GM12872 (cell line): ENCODE data around the gene METTL1.

ENCODE experiments used
- CTCF ChIP-seq: IDR thresholded peaks from 3 replicates; pipeline ENCODE4 v1.5.1; 2011; ENCODE audit warnings: low read depth, mild to moderate bottlenecking, low read length, moderate library complexity; ENCODE audit not compliant: insufficient read depth

The METTL1 gene

GRCh38 chr12:57740656-57741412, 31.1 kb downstream of the METTL1 start:
- TF ChIP-seq CTCF, result no peak

GRCh38 chr12:57739914-57740538, 31.9 kb downstream of the METTL1 start:
- no peak for TF ChIP-seq CTCF

GRCh38 chr12:57739387-57739786, 32.5 kb downstream of the METTL1 start:
- TF ChIP-seq CTCF, result no peak

- no peak for TF ChIP-seq CTCF
These were observed 33.2 kb downstream of the METTL1 start, which contains the start of gene AGAP2 for GRCh38 chr12:57738661-57739237. Gene AGAP2 (minus strand): TSS chr12:57738742. CDS start chr12:57738246, 496 bp downstream.

GRCh38 chr12:57737467-57738460, 34.1 kb downstream of the METTL1 start:
- no peak for TF ChIP-seq CTCF

GRCh38 chr12:57736741-57737466, 35.0 kb downstream of the METTL1 start:
- no peak for TF ChIP-seq CTCF
